ENCODE measurements around the gene MSH5.
A peak's percentile ranks its signal among the peaks of the same experiment; 100 is the strongest.

The MSH5 gene

GRCh38 chr6:31713465-31713864 is 26.3 kb upstream of the MSH5 start:
- DNase-seq (ENCODE audit: low read depth), result no peak

- DNase-seq (ENCODE audit: low read depth), result no peak
Measured at GRCh38 chr6:31713991-31714684, 25.7 kb upstream of the MSH5 start.

- DNase-seq (ENCODE audit: low read depth), result no peak
Measured at GRCh38 chr6:31715022-31715958, 24.5 kb upstream of the MSH5 start, which contains the start of gene LY6G6D. TSS of gene LY6G6D (plus strand) at chr6:31715348. CDS start at chr6:31715356, 8 bp downstream.

GRCh38 chr6:31717499-31718222 is 22.1 kb upstream of the MSH5 start:
- no peak for DNase-seq (ENCODE audit: low read depth)

DNA sequence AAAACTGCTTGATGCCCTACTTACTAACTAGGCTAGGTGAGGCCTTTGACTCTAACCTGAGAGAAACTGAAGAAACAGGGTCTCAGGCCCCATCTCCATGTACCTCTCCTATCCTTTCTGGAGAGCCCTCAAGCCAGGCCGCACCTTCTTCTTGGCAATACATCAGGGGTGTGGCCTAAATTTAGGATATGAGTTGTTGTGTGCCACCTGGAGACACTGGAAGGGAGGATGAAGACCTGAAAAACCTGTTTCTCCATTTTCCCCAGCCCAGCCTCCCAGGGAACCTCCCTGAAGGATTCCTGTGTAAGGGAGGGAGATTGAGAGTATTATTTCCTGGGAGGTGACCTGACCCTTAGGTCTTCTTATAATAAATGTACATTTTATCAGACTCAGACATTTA is 21.5 kb upstream of the MSH5 start:
- DNase-seq (ENCODE audit: low read depth), result no peak

GRCh38 chr6:31719001-31719400 is 20.8 kb upstream of the MSH5 start:
- DNase-seq (ENCODE audit: low read depth), result no peak

GRCh38 chr6:31720196-31720770 is 19.5 kb upstream of the MSH5 start:
- DNase-seq (ENCODE audit: low read depth), result no peak

GRCh38 chr6:31721351-31722020 is 18.3 kb upstream of the MSH5 start, which contains the start of gene LY6G6C:
TSS of gene LY6G6C (minus strand) at chr6:31721746. CDS start at chr6:31721679, 67 bp downstream.
- no peak for DNase-seq (ENCODE audit: low read depth)

DNA sequence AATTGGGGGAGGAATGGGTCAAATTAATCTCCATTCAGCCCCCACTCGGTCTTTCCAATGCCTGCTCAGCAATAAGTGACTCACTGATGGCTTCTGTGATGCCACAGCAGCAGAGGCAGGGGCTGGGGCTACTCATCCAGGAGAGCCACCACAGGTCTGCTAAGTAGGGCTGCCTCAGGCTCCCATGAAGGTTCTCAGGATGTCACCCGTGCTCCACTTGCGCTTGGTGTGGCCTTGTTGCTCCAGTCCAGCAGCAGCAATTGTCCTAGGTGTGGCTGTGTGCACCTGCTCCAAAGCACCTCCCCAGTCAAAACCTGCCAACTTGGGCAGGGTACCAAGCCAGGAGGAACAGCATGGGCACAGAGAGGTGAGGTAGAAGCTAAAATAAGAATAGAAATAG is 17.6 kb upstream of the MSH5 start:
- DNase-seq (ENCODE audit: low read depth), result no peak

GRCh38 chr6:31723245-31723979 is 16.4 kb upstream of the MSH5 start, which contains the start of gene MPIG6B:
TSS of gene MPIG6B (plus strand) at chr6:31723373. CDS start at chr6:31723384, 11 bp downstream.
- no peak for DNase-seq (ENCODE audit: low read depth)

DNA sequence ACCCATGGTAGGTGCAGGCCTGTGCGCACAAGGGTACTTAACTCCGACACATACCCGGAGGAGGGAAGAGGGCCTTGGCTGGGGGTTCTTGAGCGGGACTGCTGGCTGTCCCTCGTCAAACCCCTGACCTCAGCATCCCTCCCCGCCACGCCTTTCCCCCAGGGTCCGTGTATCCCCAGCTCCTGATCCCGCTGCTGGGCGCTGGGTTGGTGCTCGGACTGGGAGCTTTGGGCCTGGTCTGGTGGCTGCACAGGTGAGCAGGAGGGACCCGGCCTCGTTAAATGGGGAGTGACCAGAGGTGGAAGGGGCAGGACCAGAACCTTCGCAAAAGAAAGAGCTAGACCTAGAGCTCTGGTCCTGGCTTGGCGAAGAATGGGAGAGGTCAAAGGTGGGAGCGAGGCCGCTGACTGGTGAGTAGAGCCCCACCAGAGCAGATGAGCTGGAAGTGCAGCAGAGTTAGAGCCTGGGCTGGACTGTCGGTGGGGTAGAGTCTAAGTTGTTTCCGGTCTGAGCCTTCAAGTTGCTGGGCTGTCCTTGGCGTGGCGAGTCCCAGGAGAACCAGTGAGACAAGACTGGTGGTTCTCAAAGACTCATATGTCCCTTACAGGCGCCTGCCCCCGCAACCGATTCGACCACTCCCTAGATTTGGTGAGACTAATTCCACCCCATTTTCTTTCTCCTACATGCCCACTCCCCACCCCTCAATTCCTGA is 15.7 kb upstream of the MSH5 start:
- DNase-seq (ENCODE audit: low read depth), result no peak

- no peak for DNase-seq (ENCODE audit: low read depth)
Measured at GRCh38 chr6:31725502-31726350, 14.1 kb upstream of the MSH5 start.

- DNase-seq (ENCODE audit: low read depth), result no peak
Measured at GRCh38 chr6:31727034-31727716, 12.6 kb upstream of the MSH5 start.

- DNase-seq (ENCODE audit: low read depth), result no peak
Measured at GRCh38 chr6:31727717-31728671, 11.8 kb upstream of the MSH5 start.

DNA sequence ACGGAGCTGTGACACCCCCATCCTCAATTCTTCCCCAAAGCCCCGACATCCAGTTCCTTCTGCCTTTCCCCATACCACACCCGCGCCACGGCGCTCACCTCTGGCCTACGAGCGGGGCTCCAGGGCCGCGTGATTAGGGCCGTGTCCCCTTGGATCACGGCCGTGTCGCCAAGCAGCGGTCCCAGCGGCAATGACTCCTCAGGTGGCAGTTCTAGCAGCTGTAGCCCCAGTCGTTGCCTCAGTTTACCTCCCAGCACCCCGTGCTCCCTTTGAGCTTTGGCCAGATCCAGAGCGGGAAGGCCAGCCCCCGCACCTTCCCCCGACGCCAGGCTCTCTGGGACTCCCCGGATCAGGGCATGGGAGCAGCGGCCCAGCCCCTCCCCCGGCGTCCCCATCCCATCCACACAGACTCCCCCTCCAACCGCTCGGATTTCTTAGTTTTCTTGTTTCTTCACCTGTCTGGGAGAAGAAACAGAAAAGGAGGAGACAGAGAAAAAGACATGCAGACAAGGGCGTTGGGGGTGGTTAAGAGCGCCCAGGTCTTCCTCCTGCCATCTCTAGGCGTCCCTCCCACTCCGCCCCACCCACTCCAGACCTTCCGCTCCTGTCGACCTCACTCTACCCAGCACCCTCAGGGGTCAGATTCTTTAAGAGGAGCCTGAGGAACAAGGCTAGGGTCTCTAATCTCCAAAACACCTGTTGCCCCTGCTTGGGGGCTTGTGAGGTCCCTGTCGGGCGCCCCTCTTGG is 10.9 kb upstream of the MSH5 start, which contains the start of gene DDAH2:
Gene DDAH2, minus strand, starts transcription at position 533 of the 748 bp plus-strand sequence. Its CDS starts 138 bp downstream, at position 395.
- DNase-seq (ENCODE audit: low read depth), result no peak

DNA sequence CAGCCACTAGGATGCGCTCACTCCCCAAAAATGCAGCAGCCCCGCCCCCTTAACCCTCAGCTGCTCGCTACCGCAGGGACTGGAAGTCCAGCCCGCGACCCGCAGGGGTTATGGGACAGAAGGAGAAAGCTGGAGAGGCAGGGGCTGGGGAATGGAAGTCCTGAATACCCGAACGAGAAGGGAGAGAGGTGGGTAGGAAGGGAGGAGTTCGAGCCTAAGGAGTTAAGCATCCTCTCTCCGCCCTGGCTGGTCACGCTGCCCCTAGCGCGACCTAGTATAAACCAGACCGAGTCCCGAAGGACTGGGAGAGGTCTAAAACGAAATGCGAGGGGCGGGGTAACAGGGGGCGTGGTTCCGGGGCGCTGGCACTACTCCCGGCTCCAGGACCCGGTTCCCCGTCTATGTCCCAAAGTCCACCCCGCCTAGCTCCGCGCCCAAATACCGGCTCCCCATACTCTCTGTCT is 10.3 kb upstream of the MSH5 start:
- peak; percentile 89 for DNase-seq (ENCODE audit: low read depth)

Measured in fibroblast of the conjunctiva (primary cell).